SK-N-SH treated with all-trans-retinoic acid at 6 μM for 48 hours (cell line): ENCODE measurements around the gene OR4F6.

Source experiments
- ATAC-seq: fragments of 200-7000 bp; cut with Tn5 transposase; 3 replicates; pipeline ENCODE4 v1.9.1; 2020; ENCODE audit warnings: mild to moderate bottlenecking, moderate library complexity
- ARNTL ChIP-seq: fragments of 450-650 bp; formaldehyde crosslinking; IDR thresholded peaks from 2 replicates; pipeline ENCODE4 v1.5.0; 2020; ENCODE audit warnings: low read depth, mild to moderate bottlenecking, moderate library complexity, borderline replicate concordance
- CSDC2 ChIP-seq: fragments of 250-450 bp; sonication (Bioruptor Pico); IDR thresholded peaks from 2 replicates; pipeline ENCODE4 v1.5.0; 2020; ENCODE audit warnings: mild to moderate bottlenecking, moderate library complexity
- ISL1 ChIP-seq: fragments of 250-450 bp; sonication (Bioruptor Pico); IDR thresholded peaks from 2 replicates; pipeline ENCODE4 v2.1.2; 2022; ENCODE audit warnings: mild to moderate bottlenecking, moderate library complexity
- OSR1 ChIP-seq: fragments of 250-450 bp; sonication (Bioruptor Pico); IDR thresholded peaks from 2 replicates; pipeline ENCODE4 v1.8.0; 2022; ENCODE audit warnings: moderate library complexity, mild to moderate bottlenecking, inconsistent platforms
- PATZ1 ChIP-seq: fragments of 250-450 bp; sonication (Bioruptor Pico); IDR thresholded peaks from 2 replicates; pipeline ENCODE4 v1.8.0; 2020; ENCODE audit warnings: mild to moderate bottlenecking, moderate library complexity, borderline replicate concordance
- POU6F1 ChIP-seq: fragments of 250-450 bp; sonication (Bioruptor Pico); IDR thresholded peaks from 2 replicates; pipeline ENCODE4 v1.8.0; 2021; ENCODE audit warnings: low read depth, mild to moderate bottlenecking, moderate library complexity, borderline replicate concordance
- PPARA ChIP-seq: fragments of 250-450 bp; sonication (Bioruptor Pico); IDR thresholded peaks from 2 replicates; pipeline ENCODE4 v1.5.0; 2020; ENCODE audit warnings: mild to moderate bottlenecking, borderline replicate concordance
- RARB ChIP-seq: fragments of 250-450 bp; sonication (Bioruptor Pico); IDR thresholded peaks from 2 replicates; pipeline ENCODE4 v1.8.0; 2021; ENCODE audit warnings: mild to moderate bottlenecking, moderate library complexity
- SNAI2 ChIP-seq: fragments of 250-450 bp; sonication (Bioruptor Pico); IDR thresholded peaks from 2 replicates; pipeline ENCODE4 v1.5.0; 2020; ENCODE audit warnings: mild to moderate bottlenecking, moderate library complexity
- TCF4 ChIP-seq: fragments of 250-450 bp; sonication (Bioruptor Pico); IDR thresholded peaks from 2 replicates; pipeline ENCODE4 v1.8.0; 2021; ENCODE audit warnings: mild to moderate bottlenecking, moderate library complexity, borderline replicate concordance
- TOX ChIP-seq: fragments of 250-450 bp; sonication (Bioruptor Pico); IDR thresholded peaks from 2 replicates; pipeline ENCODE4 v1.8.0; 2021; ENCODE audit warnings: mild to moderate bottlenecking, moderate library complexity, borderline replicate concordance
- ZFP3 ChIP-seq: fragments of 250-450 bp; sonication (Bioruptor Pico); IDR thresholded peaks from 2 replicates; pipeline ENCODE4 v1.5.0; 2020; ENCODE audit warnings: mild to moderate bottlenecking, moderate library complexity
- ZFP30 ChIP-seq: fragments of 450-650 bp; formaldehyde crosslinking; IDR thresholded peaks from 2 replicates; pipeline ENCODE4 v1.5.0; 2022; ENCODE audit warnings: mild to moderate bottlenecking, moderate library complexity
- ZNF565 ChIP-seq: fragments of 450-650 bp; formaldehyde crosslinking; conservative IDR thresholded peaks from 2 replicates; pipeline ENCODE4 v1.5.0; 2020; ENCODE audit warnings: low read depth, mild to moderate bottlenecking, moderate library complexity
- ZNF70 ChIP-seq: fragments of 450-650 bp; formaldehyde crosslinking; IDR thresholded peaks from 2 replicates; pipeline ENCODE4 v1.5.0; 2020; ENCODE audit warnings: mild to moderate bottlenecking, moderate library complexity
- ZNF8 ChIP-seq: fragments of 450-650 bp; formaldehyde crosslinking; IDR thresholded peaks from 2 replicates; pipeline ENCODE4 v1.5.0; 2020; ENCODE audit warnings: mild to moderate bottlenecking, moderate library complexity
- TF ChIP-seq, protein P1 (sequence below): fragments of 250-450 bp; sonication (Bioruptor Pico); IDR thresholded peaks from 2 replicates; pipeline ENCODE4 v1.5.0; 2020; ENCODE audit warnings: mild to moderate bottlenecking, moderate library complexity
- TF ChIP-seq, protein P2 (sequence below): fragments of 250-450 bp; sonication (Bioruptor Pico); IDR thresholded peaks from 2 replicates; pipeline ENCODE4 v1.5.1; 2020; ENCODE audit warnings: low read depth, mild to moderate bottlenecking, moderate library complexity

OR4F6 gene

DNA sequence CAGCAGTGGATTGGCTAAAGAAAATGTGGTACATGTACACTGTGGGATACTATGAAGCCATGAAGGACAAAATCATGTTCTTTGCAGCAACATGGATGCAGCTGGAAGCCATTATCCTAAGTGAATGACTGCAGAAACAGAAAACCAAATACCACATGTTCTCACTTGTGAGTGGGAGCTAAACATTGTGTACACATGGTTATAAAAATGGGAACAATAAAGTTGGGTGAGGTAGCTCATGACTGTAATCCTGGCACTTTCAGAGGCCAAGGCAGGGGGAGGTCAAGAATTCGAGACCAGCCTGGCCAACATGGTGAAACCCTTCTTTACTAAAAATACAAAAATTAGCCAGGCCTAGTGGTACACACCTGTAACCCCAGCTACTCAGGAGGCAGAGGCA is 3.6 kb upstream of the OR4F6 start:
- TF ChIP-seq SNAI2 (CRISPR knock-in tag) (no peak), OSR1 (CRISPR knock-in tag) (no peak), RARB (CRISPR knock-in tag) (no peak), TOX (CRISPR knock-in tag) (no peak), PATZ1 (CRISPR knock-in tag) (no peak), ARNTL (CRISPR knock-in tag) (no peak)
- TF ChIP-seq, protein P1, sequence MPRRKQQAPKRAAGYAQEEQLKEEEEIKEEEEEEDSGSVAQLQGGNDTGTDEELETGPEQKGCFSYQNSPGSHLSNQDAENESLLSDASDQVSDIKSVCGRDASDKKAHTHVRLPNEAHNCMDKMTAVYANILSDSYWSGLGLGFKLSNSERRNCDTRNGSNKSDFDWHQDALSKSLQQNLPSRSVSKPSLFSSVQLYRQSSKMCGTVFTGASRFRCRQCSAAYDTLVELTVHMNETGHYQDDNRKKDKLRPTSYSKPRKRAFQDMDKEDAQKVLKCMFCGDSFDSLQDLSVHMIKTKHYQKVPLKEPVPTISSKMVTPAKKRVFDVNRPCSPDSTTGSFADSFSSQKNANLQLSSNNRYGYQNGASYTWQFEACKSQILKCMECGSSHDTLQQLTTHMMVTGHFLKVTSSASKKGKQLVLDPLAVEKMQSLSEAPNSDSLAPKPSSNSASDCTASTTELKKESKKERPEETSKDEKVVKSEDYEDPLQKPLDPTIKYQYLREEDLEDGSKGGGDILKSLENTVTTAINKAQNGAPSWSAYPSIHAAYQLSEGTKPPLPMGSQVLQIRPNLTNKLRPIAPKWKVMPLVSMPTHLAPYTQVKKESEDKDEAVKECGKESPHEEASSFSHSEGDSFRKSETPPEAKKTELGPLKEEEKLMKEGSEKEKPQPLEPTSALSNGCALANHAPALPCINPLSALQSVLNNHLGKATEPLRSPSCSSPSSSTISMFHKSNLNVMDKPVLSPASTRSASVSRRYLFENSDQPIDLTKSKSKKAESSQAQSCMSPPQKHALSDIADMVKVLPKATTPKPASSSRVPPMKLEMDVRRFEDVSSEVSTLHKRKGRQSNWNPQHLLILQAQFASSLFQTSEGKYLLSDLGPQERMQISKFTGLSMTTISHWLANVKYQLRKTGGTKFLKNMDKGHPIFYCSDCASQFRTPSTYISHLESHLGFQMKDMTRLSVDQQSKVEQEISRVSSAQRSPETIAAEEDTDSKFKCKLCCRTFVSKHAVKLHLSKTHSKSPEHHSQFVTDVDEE (CRISPR knock-in tag) = no peak
- no peak for ATAC-seq

- no peak for TF ChIP-seq CSDC2 (CRISPR knock-in tag)
- TF ChIP-seq, protein P1 (CRISPR knock-in tag) = no peak
- no peak for TF ChIP-seq SNAI2 (CRISPR knock-in tag)
- no peak for TF ChIP-seq POU6F1 (CRISPR knock-in tag)
- no peak for TF ChIP-seq TCF4 (CRISPR knock-in tag)
- no peak for TF ChIP-seq ZNF565 (CRISPR knock-in tag)
- TF ChIP-seq ZNF8 (CRISPR knock-in tag) = no peak
- TF ChIP-seq PPARA (CRISPR knock-in tag) = no peak
- no peak for ATAC-seq
Measured at GRCh38 chr15:101801048-101801447, 2.3 kb upstream of the OR4F6 start.

DNA sequence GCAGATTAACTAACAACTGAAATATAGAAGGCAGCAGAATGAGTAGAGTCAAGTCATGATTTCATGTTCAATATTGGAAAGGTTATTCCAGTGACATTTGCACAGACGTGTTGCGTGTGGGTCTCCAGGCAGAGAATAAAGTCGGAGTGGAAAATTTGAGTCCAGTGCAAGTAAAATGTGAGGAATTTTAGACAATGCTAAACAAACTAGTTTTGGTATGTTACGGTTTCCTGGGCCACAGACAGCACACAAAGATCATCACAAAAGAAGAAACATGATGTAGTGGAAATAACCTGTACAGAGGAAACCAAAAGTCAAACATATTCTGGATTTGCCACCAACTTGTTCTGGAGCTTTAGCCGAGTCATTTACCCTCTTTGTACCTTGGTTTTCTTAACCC is 367 bp downstream of the OR4F6 start:
- TF ChIP-seq PATZ1 (CRISPR knock-in tag) = no peak
- no peak for TF ChIP-seq ZNF70 (CRISPR knock-in tag)
- no peak for TF ChIP-seq RARB (CRISPR knock-in tag)
- no peak for TF ChIP-seq OSR1 (CRISPR knock-in tag)
- TF ChIP-seq CSDC2 (CRISPR knock-in tag) = no peak
- TF ChIP-seq ZNF8 (CRISPR knock-in tag) = no peak
- TF ChIP-seq TOX (CRISPR knock-in tag) = no peak
- ATAC-seq = no peak

GRCh38 chr15:101804375-101804774 is 1.1 kb downstream of the OR4F6 start:
- ATAC-seq = no peak
- TF ChIP-seq ZNF565 (CRISPR knock-in tag) (no peak), RARB (CRISPR knock-in tag) (no peak), ZFP30 (CRISPR knock-in tag) (no peak), ZFP3 (CRISPR knock-in tag) (no peak), POU6F1 (CRISPR knock-in tag) (no peak), PATZ1 (CRISPR knock-in tag) (no peak), TOX (CRISPR knock-in tag) (no peak), PPARA (CRISPR knock-in tag) (no peak), ISL1 (CRISPR knock-in tag) (no peak)
- TF ChIP-seq, protein P2, sequence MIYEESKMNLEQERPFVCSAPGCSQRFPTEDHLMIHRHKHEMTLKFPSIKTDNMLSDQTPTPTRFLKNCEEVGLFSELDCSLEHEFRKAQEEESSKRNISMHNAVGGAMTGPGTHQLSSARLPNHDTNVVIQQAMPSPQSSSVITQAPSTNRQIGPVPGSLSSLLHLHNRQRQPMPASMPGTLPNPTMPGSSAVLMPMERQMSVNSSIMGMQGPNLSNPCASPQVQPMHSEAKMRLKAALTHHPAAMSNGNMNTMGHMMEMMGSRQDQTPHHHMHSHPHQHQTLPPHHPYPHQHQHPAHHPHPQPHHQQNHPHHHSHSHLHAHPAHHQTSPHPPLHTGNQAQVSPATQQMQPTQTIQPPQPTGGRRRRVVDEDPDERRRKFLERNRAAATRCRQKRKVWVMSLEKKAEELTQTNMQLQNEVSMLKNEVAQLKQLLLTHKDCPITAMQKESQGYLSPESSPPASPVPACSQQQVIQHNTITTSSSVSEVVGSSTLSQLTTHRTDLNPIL (CRISPR knock-in tag) = no peak
